GM18870 (cell line): ENCODE measurements around the gene GMEB2.
A peak's percentile ranks its signal among the peaks of the same experiment; 100 is the strongest.
"Not testable (repeated sequence)": the region's sequence is repeated elsewhere in the genome, so short reads cannot be mapped to it uniquely, and the experiment has no call there.

Source experiments
- ATAC-seq: cut with Tn5 transposase; IDR thresholded peaks from one replicate; pipeline ENCODE4 v1.9.1; 2021; ENCODE audit warnings: moderate library complexity; ENCODE audit not compliant: unreplicated experiment

The GMEB2 gene

DNA sequence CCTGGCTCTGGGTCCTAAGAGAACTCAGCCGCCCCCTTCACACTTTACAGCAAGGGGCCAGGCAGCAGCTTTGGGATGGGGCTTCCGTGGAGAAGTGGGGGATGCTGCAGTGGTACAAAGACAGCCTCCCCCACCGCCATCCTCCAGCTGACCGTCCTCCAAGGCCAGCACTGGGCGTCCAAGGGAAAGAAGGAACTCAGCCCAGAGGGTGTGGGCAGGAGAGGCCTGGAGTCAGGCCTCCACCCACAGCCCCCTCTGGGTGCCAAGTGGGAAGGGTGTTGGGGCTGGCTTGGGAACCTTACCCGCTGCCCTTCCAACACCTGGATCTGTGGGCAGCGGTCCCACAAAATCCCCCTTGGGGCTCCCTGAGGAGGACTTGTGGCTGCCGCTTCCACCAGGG lies 13.2 kb upstream of the GMEB2 start:
- no peak for ATAC-seq

DNA sequence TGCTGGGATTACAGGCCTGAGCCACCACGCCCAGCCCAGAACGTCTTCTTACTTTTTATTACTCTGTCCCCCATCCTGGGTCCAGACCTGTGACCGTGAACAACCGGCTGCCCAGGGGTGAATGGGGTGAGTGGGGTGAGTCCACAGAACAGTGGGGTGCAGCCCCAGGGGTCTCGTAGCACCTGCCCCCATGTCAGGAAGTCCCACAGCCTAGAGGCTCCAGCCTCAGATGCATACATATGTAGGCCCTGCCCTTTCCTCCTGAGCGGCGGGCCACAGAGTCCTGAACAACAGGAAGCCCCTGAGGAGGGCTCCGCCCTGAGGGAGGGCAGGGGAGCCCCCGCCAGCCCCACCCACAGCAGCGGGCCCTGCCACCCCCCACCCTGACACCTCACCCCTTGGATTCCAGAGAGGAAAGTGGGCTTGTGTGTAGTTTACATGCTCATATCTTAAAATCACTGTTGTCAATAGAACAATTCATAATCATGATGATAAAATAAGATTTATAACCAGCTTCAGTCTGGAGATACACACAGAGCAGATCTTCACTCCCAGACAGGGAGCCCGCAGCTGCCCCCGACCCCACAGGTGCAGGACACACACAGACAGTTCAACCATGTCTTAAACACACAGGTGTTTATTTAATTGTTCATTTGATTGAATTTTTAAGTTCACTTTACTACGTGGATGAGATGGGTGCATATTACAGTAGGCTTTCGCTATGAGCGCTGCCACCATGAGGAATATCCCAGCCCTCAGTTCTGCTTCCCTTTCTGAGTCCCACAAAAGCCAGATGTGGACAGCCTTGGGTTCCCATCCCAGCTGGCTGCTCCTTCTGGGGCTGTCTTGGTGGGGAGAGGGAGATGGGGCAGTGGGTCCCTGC lies 12.4 kb upstream of the GMEB2 start:
- ATAC-seq = no peak

DNA sequence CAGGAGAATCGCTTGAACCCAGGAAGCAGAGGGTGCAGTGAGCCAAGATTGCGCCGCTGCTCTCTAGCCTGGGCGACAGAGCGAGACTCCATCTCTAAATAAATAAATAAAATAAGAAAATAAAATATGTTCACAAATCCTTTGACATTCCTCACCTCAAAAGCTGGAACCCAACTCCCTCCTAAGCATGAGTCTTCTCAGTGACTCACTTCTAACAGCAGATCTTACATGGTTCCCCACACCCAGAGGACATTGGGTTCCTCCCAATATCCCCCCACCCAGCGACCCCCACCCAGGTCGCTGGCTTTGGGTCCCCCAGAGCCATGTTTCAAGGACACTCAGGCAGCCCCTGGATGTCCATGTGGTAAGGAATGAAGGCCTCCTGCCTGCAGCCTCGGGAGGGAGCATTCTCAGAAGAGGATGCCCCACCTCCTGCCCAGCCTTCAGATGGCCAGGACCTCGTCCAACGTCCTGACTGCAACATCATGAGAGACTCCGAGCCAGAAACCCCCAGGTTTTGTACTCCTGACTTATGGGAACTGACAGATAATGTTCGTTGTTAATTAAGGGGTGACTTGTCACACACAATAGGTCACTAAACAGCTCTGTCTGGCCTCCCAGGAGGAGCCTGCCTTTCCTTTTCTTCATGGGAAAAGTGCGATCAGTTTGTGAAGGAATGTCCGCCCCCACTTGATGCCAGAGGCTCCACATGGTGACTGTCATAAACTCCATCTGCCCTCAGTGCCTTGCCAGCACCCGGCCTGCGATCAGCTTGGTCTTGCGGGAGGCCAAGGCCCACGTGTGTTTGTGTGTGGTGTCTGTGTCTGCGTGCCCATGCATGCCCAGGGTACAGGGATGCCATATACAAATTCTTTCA lies 10.1 kb upstream of the GMEB2 start:
- no peak for ATAC-seq

- no peak for ATAC-seq
Measured at GRCh38 chr20:63635431-63636141, 8.7 kb upstream of the GMEB2 start.

DNA sequence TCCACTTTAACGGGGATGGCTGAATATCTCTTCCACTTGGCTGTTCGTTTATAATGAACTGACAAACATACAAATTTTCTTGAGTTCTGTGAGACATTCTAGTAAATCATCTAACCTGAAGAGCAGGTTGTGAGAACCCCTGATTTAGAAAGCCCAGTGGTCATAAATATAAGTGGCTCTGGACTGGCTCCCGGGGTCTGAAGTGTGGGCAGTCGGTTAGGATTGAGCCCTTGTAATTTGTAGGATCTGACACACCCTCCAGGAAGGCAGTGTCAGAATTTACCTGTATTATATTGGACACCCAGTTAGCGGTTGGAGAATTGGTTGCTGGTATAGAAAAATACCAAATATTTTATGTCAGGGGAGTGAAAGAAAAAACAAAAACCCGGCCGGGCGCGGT lies 6.8 kb upstream of the GMEB2 start:
- ATAC-seq = no peak

- ATAC-seq = not testable (repeated sequence)
Measured at GRCh38 chr20:63631426-63631825, 4.5 kb upstream of the GMEB2 start.

DNA sequence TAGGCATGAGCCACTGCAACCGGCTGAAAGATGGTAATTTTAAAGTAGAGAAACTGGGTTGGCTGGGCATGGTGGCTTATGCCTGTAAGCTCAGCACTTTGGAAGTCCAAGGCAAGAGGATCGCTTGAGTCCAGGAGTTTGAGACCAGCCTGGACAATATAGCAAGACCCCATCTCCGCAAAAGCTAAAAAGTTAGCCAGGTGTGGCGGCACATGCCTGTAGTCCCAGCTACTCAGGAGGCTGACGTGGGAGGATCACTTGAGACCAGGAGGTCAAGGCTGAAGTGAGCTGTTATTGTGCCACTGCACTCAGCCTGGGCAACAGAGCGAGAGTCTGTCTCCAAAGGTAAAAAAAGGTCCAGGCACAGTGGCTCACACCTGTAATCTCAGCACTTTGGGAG lies 4.1 kb upstream of the GMEB2 start:
- ATAC-seq = not testable (repeated sequence)

GRCh38 chr20:63628246-63628975 lies 1.5 kb upstream of the GMEB2 start:
- ATAC-seq = no peak

DNA sequence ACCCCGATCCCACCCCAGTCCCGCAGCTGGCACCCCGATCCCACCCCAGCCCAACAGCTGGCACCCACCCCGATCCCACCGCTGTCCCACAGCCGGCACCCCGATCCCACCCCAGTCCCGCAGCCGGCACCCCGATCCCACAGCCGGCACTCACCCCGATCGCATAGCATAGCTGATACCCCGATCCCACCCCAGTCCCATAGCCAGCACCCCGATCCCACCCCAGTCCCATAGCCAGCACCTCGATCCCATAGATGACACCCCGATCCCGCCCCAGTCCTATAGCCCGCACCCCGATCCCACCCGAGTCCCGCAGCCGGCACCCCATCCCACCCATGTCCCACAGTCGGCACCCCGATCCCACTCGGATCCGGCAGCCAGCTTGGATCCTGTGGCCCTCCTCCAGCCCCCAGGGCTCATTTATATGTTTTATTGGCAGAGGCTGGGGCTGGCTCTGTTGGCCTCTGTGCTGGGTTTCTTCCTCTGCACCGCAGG lies 897 bp upstream of the GMEB2 start:
- no peak for ATAC-seq

- ATAC-seq = peak; percentile 54
Measured at GRCh38 chr20:63627129-63627750, 339 bp upstream of the GMEB2 start.

- no peak for ATAC-seq
Measured at GRCh38 chr20:63625771-63626423, 1.0 kb downstream of the GMEB2 start.

DNA sequence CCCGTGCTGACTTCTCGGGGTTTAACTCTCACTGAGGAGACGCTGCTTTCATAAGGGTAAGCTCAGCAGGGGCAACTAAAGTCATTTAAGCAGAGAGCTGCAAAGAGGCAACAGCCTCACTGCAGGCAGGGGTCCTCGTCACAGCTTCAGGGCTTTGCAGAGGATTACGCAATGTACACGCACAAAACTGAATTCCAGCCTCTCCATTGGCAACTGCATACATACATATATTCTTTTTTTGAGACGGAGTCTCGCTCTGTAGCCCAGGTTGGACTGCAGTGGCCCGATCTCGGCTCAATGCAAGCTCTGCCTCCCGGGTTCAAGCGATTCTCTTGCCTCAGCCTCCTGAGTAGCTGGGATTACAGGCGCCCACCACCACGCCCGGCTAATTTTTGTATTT lies 2.4 kb downstream of the GMEB2 start:
- ATAC-seq = no peak

- no peak for ATAC-seq
Measured at GRCh38 chr20:63622732-63623131, 4.2 kb downstream of the GMEB2 start.

- no peak for ATAC-seq
Measured at GRCh38 chr20:63622096-63622495, 4.8 kb downstream of the GMEB2 start.

DNA sequence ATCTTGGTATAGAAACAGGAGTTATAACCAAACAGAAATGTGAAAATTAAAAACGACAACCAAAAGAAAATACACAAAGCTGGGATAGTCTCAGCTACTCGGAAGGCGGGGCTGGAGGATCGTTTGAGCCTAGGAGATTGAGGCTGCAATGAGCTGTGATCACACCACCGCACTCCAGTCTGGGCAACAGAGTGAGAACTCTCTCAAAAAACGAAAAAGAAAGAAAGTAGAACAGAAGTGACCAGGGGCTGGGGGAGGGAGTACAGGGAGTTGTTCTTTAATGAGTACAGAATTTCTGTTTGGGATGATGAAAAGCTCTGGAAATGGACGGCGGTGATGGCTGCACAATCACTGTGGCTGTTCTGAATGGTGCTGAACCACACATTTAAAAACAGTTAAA lies 5.9 kb downstream of the GMEB2 start:
- ATAC-seq = no peak

DNA sequence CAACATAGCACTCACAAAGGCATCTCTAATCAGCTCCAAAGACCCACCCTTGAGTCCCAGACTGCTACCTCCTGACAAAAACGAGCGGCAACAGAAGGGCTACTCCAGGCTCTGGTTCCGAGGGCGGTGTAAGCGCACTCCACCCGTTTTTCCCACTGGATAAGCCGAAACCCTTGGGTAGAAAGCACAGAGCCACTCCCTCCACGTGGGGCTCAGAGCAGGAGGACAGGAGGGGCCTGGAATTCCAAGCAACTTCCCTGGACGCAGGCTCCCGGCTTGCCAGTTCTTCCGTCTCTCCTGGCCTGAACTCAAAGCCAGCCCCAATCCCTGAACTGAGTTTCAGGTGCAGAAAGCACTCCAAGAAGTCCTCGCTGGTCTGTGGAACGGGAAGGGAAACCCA lies 7.4 kb downstream of the GMEB2 start:
- ATAC-seq = no peak

DNA sequence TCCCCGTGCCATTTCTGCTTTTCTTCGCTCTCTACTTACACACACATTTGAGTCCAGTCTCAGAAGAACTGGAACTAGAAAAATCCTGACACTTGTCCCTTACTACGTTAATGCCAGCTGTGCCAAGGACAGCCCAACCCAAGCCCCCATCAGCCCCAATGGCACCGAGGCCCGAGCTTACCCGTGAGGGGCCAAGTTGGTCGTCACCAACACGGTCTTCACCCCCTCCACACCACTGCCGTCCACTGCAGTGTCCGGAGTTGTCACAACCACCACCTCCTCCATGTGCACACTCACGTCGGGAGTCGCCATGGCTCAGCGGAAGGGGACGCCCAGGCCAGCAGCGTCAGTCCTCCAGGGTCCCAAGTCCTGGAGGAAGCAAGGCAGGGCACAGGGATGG lies 7.8 kb downstream of the GMEB2 start:
- no peak for ATAC-seq

DNA sequence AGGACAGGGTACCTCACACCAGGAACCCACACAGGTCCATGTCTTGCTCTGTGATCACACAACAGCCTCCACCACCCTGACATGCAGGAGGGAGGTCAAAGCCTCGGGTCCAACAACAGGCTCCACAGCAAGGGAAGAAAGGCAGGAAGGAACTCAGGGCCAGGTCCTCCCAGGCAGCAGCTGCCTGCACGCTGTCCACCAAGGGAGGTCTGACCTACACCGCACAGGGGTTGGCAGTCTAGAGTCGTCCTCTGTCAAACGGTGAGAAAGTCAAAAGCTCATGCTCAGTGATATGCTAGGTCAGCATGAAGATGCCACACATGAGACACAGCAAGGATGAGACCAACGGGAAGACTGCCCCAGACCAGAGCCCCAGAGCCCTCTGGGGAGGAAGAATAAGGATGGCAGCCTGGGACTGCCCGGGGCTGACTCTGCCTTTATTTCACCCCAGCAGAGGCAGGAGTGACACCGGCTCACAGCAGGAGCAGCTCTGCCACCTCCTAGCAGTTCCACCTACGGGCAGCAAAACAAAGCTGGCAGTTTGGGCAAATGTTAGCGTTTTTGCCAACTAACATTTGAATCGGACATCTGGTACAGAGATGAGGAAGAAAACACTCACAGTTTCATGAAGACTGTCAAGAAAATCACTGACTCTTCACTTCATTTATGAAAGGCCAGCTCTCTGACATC lies 8.5 kb downstream of the GMEB2 start:
- ATAC-seq = no peak

DNA sequence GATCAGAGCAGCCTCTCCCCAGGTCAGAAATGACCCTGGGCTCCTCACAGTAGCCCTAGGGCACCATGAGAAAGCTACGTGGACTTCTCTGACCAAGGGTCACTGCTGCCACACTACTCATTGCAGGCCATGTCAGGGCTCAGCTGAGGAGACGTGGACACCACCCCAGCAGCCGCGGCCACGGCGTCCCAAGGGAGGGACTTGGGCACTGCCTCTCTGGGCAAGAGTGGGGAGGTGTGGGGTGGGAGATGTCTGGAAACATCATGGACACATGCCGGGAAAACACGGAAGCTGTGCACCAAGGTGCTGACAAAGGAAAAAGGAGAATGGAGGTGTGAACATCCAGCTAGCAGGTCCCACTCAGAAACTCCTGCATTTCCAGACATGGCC lies 9.0 kb downstream of the GMEB2 start:
- no peak for ATAC-seq
